A673 (cell line): ENCODE data around the gene FNTB.

Source experiments
- CTCF ChIP-seq: fragments of 300-800, 200-600 bp; sonication (generic); conservative IDR thresholded peaks from 2 replicates; pipeline ENCODE4 v1.5.1; 2017; ENCODE audit warnings: low read depth, mild to moderate bottlenecking, antibody characterized with exemption, low read length, moderate library complexity, mixed read lengths
- EZH2 ChIP-seq: fragments of 200-600 bp; sonication (generic); IDR thresholded peaks from 2 replicates; pipeline ENCODE4 v1.6.1; 2017; ENCODE audit warnings: borderline replicate concordance, low read depth, mild to moderate bottlenecking, mixed read lengths, antibody characterized with exemption, low read length; ENCODE audit not compliant: poor library complexity, severe bottlenecking

DNA sequence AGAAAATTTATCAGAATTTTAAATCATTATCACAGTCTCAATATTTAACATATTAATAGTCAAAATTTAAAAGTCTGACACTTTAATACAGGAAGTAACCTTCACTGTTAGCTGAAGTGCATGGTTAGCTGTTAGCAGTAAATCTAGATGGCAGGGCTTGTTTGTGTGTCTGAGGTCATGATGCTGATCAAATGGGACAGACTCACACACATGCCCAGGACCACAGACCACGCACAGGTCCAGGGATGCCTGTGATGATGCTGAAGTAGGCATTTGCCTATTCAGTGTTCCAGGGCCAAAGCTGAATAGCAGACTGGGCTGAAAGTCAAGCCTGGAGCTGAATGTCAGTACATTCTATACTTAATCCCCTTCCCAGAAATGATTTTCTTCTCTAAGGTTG lies 20.5 kb downstream of the FNTB start:
- TF ChIP-seq CTCF (no peak), EZH2 (no peak)
